Liver (tissue), 9 donors: ENCODE results near the gene PPP1R2. TPM values are rescaled to one million over a fixed set of nuclear protein-coding genes. Genes with fewer than 3 reads are reported as not detected.

Experiments
- DNase-seq: peaks from one replicate; pipeline ENCODE4 v3.0.0-alpha.2; 2017; ENCODE audit warnings: low spot score
- H3K27ac ChIP-seq, 2 donors: one replicate each; pipeline ENCODE4 v1.7.0; 2013; ENCODE audit warnings: inconsistent platforms in 2 of 2, low read length in 2 of 2, control low read depth in 1 of 2, low read depth in 1 of 2, mild to moderate bottlenecking in 1 of 2
- H3K27me3 ChIP-seq, 4 donors: one replicate each; pipeline versions ENCODE4 v1.6.1 to v1.7.0; 2013; ENCODE audit warnings: low read length in 3 of 4, inconsistent platforms in 1 of 4, mild to moderate bottlenecking in 1 of 4, moderate library complexity in 1 of 4; ENCODE audit not compliant: control insufficient read depth in 4 of 4, insufficient read depth in 4 of 4
- H3K36me3 ChIP-seq, 4 donors: one replicate each; pipeline versions ENCODE4 v1.6.1 to v1.7.0; 2013; ENCODE audit warnings: low read length in 3 of 4, mild to moderate bottlenecking in 3 of 4, low read depth in 1 of 4, moderate library complexity in 1 of 4; ENCODE audit not compliant: control insufficient read depth in 4 of 4, insufficient read depth in 3 of 4
- H3K4me1 ChIP-seq, 4 donors: one replicate each; pipeline versions ENCODE4 v1.6.1 to v1.7.0; 2013; ENCODE audit warnings: low read length in 3 of 4, mild to moderate bottlenecking in 3 of 4, moderate library complexity in 1 of 4; ENCODE audit not compliant: control insufficient read depth in 4 of 4, insufficient read depth in 4 of 4
- H3K4me3 ChIP-seq, 3 donors: one replicate each; pipeline versions ENCODE4 v1.6.1 to v1.7.0; 2013; ENCODE audit warnings: low read length in 3 of 3, control low read depth in 1 of 3, low read depth in 1 of 3, mild to moderate bottlenecking in 1 of 3
- H3K9ac ChIP-seq, 2 donors: one replicate each; pipeline ENCODE4 v1.7.0; 2013; ENCODE audit warnings: low read length in 2 of 2, mild to moderate bottlenecking in 2 of 2, moderate library complexity in 2 of 2, control low read depth in 1 of 2, low read depth in 1 of 2
- H3K9me3 ChIP-seq, 4 donors: one replicate each; pipeline versions ENCODE4 v1.6.1 to v1.7.0; 2013; ENCODE audit warnings: low read length in 3 of 4; ENCODE audit not compliant: control insufficient read depth in 4 of 4
- ATF3 ChIP-seq: IDR thresholded peaks from 2 replicates; pipeline ENCODE4 v1.6.1; 2016; ENCODE audit warnings: antibody characterized with exemption
- EGR1 ChIP-seq, 2 donors: IDR thresholded peaks; 2 replicates each; pipeline ENCODE4 v1.6.1; 2016 to 2018; ENCODE audit warnings: antibody characterized with exemption in 2 of 2, low read depth in 2 of 2
- FOXA2 ChIP-seq: IDR thresholded peaks from 2 replicates; pipeline ENCODE4 v1.6.1; 2016; ENCODE audit warnings: antibody characterized with exemption
- HNF4G ChIP-seq: IDR thresholded peaks from 2 replicates; pipeline ENCODE4 v1.6.1; 2016; ENCODE audit warnings: antibody characterized with exemption
- MAX ChIP-seq: IDR thresholded peaks from 2 replicates; pipeline ENCODE4 v1.6.1; 2016; ENCODE audit warnings: antibody characterized with exemption
- NR2F2 ChIP-seq: IDR thresholded peaks from 2 replicates; pipeline ENCODE4 v1.6.1; 2016; ENCODE audit warnings: antibody characterized with exemption
- RAD21 ChIP-seq, 2 donors: IDR thresholded peaks; 2 replicates each; pipeline ENCODE4 v1.6.1; 2016; ENCODE audit warnings: antibody characterized with exemption in 2 of 2, mild to moderate bottlenecking in 2 of 2
- REST ChIP-seq: IDR thresholded peaks from 2 replicates; pipeline ENCODE4 v1.6.1; 2016; ENCODE audit warnings: antibody characterized with exemption, mild to moderate bottlenecking
- RXRA ChIP-seq, 2 donors: IDR thresholded peaks; 2 replicates each; pipeline ENCODE4 v1.6.1; 2017 to 2018; ENCODE audit warnings: antibody characterized with exemption in 2 of 2, mild to moderate bottlenecking in 1 of 2
- SP1 ChIP-seq: IDR thresholded peaks from 2 replicates; pipeline ENCODE4 v1.6.1; 2018; ENCODE audit warnings: antibody characterized with exemption, mild to moderate bottlenecking
- TAF1 ChIP-seq: conservative IDR thresholded peaks from 2 replicates; pipeline ENCODE4 v1.6.1; 2016; ENCODE audit warnings: antibody characterized with exemption, mild to moderate bottlenecking
- YY1 ChIP-seq: IDR thresholded peaks from 2 replicates; pipeline ENCODE4 v1.6.1; 2016; ENCODE audit warnings: antibody characterized with exemption, mild to moderate bottlenecking
- ZBTB33 ChIP-seq: IDR thresholded peaks from 2 replicates; pipeline ENCODE4 v1.6.1; 2016; ENCODE audit warnings: antibody characterized with exemption
- WGBS: extraction: QIAGEN DNeasy Blood & Tissue Kit; methylation state at CpG from one replicate; pipeline ENCODE4 v1.1.7; 2013; 5-methylcytosine and 5-hydroxymethylcytosine counted together
- polyA plus RNA-seq, 2 donors: library from polyadenylated mRNA; stranded (reverse) in 1 of 2; unstranded in 1 of 2; fragments of 200-250 nt in 1 of 2; fragments of >200 nt in 1 of 2; fragmentation: Nextera tagmentation in 1 of 2; extraction: Ambion mirVana in 1 of 2; gene quantifications; one replicate each; pipeline versions ENCODE4 v1.2.1 to v1.2.3, GENCODE V29; 2013 to 2015
- total RNA-seq, 2 donors: library from RNA; depleted of rRNA; stranded (reverse); fragments of >200 nt; gene quantifications; one replicate each; pipeline ENCODE4 v1.2.3, GENCODE V29; 2014
- donor health status: healthy.
- donor health status: healthy.
- donor health status: healthy.
- donor health status: healthy.
- donor health status: healthy.

The PPP1R2 gene
- total and polyA plus RNA-seq, 4 donors = 9.3 to 21.4 (median 16.0) TPM

- Histone ChIP-seq H3K4me1 (peaks cover 0 to 5% (median 2%) of the 10 kb centered on the region in 4 donors), H3K36me3 (no peaks in the 10 kb centered on the region), H3K9me3 (no peaks in the 10 kb centered on the region), H3K27me3 (no peaks in the 10 kb centered on the region), H3K27ac (no peak overlapping the region), H3K9ac (no peak overlapping the region), H3K4me3 (no peak overlapping the region)
- no peak for DNase-seq
- TF ChIP-seq TAF1 = no peak
- WGBS = 72% methylated on average over 8 of the region's 8 CpGs
These were observed 4.9 kb upstream of the PPP1R2 start for GRCh38 chr3:195548006-195548405.

GRCh38 chr3:195546130-195546560, 3.0 kb upstream of the PPP1R2 start:
- 65% methylated on average over 4 of the region's 4 CpGs for WGBS

GRCh38 chr3:195544634-195545033, 1.5 kb upstream of the PPP1R2 start:
- no peak overlapping the region for H3K9ac ChIP-seq
- WGBS = 87% methylated on average over 3 of the region's 3 CpGs
- H3K27ac ChIP-seq = no peak overlapping the region
- no peak overlapping the region for H3K4me3 ChIP-seq
- no peaks in the 10 kb centered on the region for H3K27me3 ChIP-seq
- H3K4me1 ChIP-seq = peaks cover 6 to 26% (median 10%) of the 10 kb centered on the region in 4 donors
- DNase-seq = no peak
- H3K36me3 ChIP-seq = no peaks in the 10 kb centered on the region
- TF ChIP-seq MAX (no peak), ATF3 (no peak), HNF4G (no peak), EGR1 (IDR thresholded peaks at IDR 0.05; ENCODE audit: low read depth in 2 of 2) (no peak), REST (no peak), ZBTB33 (no peak), NR2F2 (no peak), RXRA (IDR thresholded peaks at IDR 0.05) (no peak)
- no peaks in the 10 kb centered on the region for H3K9me3 ChIP-seq

More at GRCh38 chr3:195546130-195546560, 3.0 kb upstream of the PPP1R2 start:
- no peak overlapping the region for H3K9ac ChIP-seq
- H3K4me3 ChIP-seq = no peak overlapping the region
- peaks cover 6 to 12% (median 8%) of the 10 kb centered on the region in 4 donors for H3K4me1 ChIP-seq
- H3K9me3 ChIP-seq = no peaks in the 10 kb centered on the region
- no peaks in the 10 kb centered on the region for H3K36me3 ChIP-seq
- TF ChIP-seq SP1 = no peak
- TF ChIP-seq RAD21 (IDR thresholded peaks at IDR 0.05) = no peak
- TF ChIP-seq YY1 = no peak
- TF ChIP-seq FOXA2 = no peak
- no peak for TF ChIP-seq TAF1
- H3K27ac ChIP-seq = no peak overlapping the region
- no peaks in the 10 kb centered on the region for H3K27me3 ChIP-seq
- DNase-seq = no peak
